Stimulated activated CD4-positive, alpha-beta T cell treated with anti-CD3 and anti-CD28 coated beads, Interleukin-2, amount 100 ng/mL, for 24 hours (primary cell): ENCODE results near the gene RFT1.
A peak's percentile ranks its signal among the peaks of the same experiment; 100 is the strongest.

Source experiments
- DNase-seq, 2 donors: peaks; one replicate each; pipeline ENCODE4 v3.0.0-alpha.2; 2020

The RFT1 gene

DNA sequence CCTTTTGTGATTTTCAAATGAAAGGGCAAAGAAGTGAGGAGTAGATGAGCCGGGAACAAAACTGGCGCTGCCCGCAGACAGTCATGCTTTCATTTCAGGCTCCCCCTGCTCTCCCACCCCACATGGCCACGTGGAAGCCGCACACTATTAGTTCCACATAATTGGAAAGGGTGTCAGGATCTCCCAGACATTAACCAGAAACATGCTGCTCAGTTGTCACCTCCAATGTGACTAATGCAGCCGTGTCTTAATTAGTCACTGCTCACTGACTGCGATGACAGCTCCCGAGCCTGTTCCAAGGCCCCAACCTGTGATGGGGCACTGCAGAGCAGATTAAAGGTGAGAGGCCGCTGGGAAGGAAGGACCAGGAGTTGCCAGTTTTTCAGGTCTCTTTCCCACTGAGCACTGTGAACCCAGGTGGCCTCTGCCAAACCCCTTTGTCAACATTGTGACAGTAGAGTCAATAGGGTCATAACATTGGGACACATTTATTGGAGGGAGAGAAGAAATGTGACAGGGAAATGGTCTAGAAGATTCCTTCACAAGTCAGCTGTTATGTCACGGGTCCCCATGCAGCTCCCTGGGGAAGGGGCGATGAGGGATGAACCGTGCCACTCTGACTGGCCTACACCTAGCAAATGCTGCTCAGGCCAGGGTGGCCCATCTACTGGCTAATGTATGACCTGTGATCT, 45.8 kb downstream of the RFT1 start:
- DNase-seq, result no peak

DNA sequence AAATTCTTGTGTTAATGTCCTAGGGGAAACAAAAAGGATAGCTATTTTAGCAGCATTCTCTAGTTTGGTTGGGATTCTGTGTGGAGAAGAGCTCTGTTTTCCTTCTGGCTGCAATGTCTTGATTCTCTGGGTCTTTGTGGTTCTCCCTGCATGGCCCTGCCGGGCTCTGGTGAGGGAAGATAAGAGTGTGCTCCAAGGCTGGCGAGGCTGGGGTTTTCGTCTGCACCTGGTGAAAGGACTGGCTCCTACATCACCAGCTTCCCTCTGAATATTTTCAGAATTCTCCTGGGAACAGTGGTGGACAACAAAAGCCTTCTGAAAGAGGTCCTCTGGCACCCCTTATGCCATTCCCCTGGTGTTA, 46.3 kb downstream of the RFT1 start:
- DNase-seq, result no peak

DNA sequence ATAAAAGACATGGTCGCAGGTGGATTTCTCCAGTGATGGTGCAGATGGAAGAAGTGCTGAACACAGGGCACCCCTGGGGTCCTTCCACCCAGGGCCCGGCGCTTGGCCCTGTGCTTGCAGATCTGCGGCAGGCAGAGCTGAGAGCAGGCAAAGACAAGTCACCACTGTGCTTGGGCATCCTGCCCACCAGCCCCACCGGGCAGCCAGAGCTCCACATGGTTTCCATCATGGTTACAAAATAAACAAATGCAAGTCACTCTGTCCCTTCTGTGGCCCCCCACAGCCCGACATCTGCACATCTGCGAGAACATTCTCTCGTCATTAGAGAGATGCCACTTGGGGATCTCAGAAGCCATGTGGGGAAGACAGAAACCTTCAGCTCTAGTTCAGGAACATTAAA, 46.7 kb downstream of the RFT1 start:
- DNase-seq, result no peak

DNA sequence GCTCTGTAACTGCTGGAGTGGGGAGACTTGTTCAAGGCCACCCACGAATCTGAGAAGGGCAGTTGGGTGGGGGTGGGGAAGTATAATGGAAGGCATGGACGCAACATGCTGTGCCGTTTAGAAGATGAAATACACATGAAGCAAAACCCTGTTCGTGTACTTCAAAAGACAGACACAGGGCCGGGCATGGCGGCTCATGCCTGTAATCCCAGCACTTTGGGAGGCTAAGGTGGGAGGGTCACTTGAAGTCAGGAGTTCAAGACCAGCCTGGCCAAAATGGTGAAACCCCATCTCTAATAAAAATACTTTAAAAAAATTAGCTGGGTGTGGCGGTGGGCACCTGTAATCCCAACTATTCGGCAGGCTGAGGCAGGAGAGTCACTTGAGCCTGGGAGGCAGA, 47.5 kb downstream of the RFT1 start:
- DNase-seq, result no peak

DNA sequence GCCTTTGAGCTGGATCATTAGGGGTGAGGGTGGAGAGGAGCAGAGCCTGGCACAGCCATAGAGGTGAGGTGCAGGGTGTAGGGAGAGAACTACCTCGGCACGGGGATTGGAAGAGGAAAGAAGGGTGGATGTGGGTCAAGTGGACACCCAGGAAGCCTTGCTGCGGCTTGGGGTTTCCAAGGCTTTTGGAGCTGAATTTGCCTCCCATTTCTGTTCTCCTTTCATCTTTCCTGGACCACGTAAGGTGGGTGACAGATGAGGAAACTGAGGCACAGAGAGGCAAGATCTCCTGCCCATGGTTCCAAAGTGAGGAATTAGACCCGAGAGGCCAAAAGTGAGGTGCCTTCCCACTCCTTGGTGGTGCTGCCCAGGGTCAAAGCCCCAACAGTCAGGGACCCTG, 48.9 kb downstream of the RFT1 start:
- no peak for DNase-seq

DNA sequence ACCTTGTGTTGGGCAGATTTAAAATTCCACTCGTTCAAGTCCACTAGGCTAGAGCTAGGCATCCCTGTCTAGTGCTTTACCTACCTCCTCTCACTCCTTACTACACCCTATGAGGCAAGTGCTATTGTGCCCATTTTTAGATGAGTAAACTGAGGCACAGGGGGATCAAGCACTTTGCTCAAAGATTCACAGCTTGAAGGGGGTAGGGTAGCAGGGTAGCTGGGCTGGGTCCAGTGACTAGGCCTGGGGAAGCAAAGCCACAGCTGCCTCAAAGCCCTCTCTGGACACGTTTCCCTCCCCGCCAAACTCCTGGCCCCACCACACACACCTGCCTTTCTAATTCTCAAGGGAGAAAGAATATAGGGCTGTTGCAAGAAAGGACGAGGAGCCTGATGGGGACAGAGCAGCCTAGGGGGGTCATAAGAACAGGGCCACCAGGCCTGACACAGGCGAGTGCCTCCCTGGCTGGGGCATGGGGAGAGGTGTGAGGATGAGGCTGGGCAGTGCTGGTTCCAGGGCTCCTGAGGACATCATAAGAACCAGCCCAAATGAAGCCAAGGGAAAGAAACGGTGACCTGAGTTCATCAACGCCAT, 49.5 kb downstream of the RFT1 start:
- DNase-seq, result no peak

DNA sequence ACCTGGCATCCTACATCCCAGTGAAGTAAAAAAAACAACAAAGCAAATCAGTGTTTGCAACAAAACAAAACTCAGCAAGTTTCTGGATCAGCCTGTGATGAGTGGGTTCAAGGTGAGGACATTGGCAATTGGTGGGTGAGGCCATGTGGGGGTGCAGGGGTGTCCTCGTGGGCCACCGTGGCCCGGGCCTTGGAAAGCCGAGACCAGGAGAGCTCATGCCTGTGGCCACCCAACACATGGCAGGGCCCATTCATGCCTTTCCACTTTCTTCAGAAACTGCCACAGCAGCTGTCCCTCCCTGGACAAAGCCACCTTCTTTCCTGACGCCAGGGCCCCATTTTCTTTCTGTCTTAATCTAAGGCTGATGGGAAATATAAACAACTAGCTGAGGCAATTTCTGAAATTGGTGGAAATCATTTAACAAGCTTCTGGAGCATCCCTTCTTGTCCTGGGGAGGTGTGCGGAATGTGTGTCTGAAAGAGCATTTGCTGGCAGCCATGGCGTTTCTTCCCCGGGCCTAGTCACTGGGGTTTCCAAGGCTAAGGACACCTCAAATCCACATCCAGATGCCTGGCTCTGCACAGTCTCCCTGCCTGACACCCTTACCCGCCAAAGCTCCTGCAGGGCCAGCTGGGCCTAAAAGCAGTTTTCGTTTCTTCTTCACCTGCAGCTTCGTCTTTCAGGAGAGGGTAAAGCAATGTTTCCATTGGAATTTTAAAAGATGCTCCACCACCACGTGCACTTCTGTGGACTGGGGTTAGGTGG, 50.3 kb downstream of the RFT1 start:
- DNase-seq, result no peak

DNA sequence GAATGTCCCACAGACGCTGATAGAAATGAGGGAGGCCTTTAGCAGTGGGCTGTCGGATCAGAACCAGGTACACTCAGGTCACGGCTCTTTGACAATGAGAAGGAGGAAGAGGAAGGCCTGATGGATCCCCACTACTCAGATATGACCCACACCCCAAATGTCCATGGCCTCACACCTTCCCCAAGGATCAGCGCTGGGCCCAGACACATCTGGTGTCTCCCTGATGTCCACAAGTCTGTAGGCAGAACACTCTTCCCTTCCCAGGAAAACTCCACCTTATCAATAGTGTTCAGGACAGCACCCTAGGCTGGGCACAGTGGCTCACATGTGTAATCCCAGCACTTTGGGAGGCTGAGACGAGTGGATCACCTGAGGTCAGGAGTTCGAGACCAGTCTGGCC, 51.1 kb downstream of the RFT1 start:
- no peak for DNase-seq

DNA sequence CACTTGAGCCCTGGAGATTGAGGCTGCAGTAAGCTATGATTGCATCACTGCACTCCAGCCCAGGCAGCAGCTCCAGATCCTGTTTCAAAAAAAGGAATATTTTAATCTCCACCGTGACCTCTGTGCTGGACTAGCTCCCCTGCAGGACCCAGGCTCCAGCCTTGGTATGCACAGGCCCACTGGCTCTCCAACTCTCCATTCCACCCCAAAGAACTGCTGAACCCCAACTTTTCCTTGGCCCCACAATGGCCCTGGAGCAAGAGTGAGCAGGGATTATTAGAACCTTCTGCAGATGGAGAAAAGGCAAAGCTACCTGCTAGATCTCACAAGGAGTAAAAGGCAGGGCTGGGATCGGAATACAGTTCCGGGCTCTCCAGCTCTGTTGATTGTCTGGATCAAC, 51.6 kb downstream of the RFT1 start:
- no peak for DNase-seq

DNA sequence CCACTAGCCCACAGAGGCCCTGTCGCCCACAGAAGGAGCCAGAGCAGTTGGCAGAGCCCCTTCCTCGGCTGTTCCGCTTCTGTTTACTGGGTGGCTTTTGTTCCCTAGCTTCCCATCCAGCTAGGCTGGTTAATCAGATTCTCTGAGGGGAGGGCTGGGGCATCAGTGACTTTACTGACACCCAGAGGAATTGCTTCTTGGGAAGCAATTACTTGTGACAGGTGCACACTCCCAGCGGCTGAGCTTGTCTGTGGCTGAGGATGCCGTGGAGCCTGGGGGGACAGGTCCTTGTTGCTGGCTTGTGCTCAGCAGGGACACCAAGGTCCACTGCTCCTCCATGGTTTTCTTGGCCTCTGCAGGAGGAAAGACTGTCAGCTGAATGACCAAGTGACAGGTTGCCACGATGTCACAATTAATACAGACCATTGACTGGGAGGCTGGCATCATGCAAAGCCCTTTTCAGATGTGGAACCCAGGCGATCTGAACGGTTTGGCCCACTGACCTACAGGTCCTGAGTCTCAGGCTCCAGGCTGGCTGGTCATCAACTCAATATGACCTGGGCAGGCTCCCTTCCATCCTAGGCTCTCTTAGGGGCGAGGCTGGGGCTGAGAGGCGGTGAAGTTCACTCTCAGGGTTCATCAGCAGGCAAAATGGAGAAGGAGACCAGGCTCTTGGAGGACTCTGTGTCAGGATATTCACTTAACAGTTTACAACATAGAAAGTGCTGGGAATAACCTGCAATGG, 52.6 kb downstream of the RFT1 start:
- no peak for DNase-seq

DNA sequence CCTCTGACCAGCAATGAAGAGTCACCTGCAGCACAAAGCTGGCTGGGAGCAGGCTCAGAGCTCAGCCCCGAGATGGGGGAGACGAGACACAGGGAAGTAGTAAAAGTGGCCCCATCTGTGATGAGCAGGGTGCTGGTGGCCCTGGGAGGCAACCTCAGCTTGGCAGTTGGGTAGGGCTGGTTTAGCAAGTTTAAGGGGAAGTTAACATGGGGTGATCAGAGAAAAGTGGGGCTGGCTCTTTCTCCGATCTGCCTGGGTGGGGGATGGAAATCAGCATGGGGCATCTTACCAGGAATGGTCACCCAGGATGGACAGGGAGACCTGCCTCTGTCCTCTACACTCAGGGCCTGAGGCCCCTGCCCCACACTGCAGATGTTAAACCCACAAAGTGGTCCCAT, 54.5 kb downstream of the RFT1 start:
- DNase-seq, result no peak

DNA sequence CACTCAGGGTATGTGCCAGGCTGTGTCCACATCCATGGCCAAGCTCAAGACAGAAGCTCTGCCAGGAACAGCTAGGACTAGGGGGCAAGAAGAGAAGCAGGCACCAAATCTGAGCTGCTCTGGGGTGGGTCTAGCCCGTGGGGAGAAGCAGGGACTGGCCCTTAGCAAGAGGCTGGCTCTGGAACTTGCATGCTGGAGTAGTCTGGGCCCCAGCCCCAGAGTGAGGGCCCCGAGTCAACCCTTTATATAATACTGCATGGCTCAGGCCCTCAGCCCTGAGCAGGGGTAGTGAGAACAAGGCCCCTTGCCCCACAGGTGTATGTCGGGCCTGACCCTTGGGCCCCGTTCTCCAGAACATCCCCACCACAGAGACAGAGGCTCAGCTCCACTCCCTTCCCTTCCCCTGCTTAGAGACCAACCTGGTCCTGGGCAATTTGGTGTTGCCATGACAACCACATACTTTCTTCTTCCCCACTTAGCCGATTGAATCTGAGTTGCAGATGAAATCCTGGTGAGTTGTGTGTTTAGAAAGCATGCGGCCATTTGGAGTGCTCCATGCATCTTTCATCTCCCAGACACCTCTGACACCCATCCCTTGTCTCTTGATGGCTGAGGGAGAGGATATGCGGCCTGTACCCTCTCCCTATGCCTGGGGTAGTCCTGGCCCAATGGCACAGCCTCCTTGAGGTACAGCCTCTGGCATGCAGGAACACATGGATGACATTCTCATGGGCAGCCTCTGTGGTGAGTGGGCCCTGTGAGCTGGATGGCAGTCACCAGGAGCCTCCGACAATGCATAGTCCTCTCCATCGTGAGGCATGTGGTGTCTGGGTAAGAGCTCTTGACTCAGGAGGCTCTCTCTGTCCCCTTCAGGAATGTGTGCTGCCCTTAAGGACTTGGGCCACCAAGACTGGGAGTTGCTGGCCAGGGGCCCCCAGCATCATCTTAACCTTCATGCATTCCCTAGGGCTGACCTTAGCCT, 55.2 kb downstream of the RFT1 start:
- DNase-seq, result no peak

DNA sequence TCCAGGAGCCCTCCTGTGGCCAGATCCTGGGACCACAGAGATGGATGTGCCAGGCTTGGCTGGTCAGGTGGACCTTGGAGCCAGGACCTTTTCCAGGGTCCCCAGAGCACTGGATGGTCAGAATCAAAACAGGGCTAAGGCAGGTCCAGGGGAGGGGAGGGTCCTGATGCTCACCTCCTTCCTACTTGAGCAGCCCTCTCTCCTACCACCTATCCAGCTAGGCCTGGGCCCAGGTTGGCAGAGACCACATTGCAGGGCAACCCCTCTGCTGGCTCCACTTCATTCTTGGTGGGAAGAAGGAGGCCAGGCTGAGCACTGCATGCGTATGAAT, 55.9 kb downstream of the RFT1 start:
- DNase-seq, result no peak

DNA sequence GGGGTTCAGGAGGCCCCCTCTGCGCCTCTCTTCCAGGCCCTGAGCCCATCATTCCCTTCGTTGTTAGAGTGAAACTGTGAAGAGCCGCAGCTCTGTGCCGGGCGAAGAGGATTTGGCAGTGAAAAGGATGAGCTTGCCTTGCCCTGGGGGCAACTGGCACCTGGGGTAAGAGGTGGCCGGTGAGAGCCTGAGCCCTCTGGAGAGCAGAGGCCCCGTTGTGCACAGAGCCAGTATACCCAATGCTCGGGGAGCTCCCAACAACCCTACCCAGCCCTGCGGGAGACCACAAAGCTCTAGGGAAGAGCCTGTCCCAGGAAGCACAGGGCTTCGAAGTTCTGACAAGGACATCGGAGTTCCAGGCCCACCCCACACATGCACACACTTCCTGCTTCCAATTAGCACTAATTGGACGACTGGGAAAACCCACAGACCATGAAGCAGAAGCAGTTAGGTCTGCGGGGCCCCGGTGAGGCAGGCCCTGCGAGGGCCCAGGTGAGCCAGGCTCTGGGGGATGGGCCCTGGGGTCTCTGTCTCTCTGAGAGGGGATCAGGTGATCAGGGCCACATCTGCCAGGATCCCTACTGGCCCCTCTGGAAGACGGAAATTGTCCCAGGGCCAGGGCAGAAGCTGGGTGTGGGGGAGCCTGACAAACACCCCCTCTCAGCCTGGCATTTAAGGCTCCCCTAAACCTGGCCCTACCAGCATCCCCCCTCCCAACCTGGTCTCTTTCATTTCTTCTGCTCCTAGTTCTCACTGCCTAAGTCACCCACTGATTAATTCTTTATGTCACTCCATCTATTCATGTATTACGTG, 56.5 kb downstream of the RFT1 start:
- DNase-seq, result no peak

DNA sequence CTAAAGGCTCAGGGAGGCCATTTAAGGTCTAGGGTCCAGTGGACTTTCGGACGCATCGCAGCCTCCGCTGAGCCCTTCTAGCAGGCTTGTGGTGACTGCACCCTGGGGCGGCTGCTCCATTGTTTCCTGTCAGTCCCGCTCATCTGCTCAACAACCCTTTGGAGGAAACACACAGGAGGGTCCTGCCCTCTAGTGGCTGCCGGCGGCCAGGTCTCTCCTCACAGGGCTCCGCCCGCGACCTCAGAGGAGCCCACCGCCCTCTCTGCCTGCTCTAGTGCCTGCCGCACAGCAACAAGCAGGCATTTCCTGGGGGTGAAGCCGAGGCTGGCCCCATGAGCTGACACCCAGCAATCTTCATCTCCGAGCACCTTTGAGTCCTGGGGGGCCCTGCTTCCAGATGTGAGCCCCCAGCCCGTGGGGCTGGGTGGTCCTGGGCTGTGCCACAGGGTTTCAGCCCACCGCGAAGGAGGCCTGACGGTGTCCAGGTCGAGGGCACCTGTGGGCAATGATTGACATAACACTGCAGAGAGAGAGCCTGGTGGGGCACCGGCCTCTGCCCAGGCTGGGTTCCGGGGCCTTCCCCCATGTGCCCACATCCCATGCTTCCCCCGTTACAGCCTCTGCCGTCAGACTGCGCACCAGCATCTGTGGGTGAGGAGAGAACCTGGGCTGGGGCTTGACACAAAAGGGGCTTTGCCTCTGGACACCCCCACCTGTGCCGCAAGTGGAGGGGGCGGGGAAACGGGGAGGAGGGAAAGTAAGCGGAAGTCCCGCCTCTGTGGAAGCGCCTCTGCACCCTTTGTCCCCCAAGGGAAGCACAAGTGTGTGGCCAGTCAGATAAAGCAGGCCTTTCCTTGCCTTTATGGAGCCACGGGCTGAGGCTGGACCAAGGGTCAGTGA, 57.3 kb downstream of the RFT1 start:
- peak; percentile 88 to 91 for DNase-seq

DNA sequence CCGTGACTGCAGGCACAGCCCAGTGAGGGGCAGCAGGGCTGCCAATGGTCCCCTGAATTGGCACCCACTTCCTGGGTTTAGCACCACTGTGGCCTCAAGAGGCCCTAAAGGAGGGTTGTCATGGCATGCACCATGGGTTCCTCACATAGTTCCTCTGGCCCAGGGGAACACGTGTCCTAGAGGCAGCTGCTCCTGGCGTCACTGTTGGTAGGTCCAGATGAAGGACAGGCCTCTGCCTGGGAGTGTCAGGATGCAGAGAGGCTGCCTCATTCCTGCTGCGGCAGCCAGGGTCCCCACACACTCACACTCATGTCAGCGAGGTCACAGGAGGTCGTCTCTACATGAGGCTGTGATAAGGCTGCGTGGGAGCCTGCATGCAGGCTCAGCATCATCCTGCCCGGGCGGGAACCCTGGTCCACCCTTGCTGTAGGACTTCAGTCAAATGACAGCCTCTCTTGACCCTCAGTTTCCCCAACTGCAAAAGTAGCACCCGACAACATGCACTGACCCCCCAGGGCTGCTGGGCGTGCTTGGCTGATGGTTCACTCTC, 58.3 kb downstream of the RFT1 start:
- DNase-seq, result no peak

DNA sequence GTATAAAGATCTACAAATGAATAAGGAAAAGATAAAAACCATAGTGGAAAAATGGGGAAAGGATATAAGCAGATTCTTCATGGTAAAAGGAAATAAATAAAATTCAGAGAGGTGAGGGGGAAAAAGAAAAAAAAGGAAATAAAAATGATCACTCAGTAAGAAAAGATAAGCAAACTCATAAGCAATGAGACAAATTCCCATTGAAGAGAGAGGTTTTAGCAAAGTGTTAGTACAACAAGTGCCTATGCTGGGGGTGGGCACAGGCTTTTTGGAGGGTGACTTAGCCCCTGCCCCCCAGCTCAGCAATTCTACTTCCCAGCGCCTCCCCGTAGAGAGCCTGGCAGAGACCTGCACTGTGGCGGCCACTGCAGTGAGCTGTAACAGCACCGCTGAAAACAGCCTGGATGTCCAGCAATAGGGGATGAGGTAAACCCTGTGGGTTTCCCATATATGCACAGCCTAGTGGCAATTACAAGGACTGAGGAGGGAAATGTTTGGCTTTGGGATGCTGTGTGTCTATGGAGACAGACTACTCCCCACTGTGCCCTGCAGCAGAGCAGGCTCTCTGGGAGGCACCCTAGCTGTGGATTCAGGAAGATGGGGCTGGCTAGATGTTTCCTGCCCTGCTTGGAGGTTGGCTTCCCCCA, 60.7 kb downstream of the RFT1 start:
- no peak for DNase-seq

DNA sequence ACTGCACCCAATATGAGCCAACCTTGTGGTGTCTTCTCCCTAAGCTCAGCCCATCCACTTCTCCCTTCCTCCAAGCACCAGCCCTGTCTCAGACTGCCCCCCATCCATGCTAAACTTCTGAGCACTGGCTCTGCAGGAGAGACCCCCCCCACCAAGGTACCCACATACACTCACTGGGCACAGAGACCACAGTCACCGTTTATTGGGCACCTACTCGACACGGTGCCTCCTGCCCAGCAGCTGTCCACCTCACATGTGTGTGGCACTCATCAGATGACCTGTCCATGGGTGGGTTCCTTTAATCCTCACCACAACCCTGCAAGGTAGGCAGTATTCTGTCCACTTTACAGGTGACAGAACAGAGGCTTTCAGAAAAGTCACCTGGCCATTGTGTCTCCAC, 62.1 kb downstream of the RFT1 start:
- no peak for DNase-seq

DNA sequence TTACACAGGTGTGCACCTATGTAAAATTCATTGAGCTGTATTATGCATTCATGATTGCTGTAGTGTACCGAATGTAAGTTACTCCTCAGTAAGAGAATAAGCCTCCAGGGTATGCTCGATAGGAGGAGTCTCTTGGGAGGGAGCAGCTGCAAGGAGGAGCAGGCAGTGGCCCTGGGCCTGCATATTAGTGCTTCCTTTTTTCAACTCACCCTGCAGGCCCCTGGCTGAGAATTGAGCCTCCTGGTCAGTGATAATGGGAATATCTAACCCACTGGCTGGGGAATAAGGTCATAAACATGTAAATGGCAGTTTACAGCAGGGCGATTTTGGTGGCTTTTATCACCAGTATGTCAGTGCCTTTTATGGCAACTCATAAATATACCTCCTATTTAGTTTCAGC, 62.7 kb downstream of the RFT1 start:
- no peak for DNase-seq
